WTC11 (cell line): Measurements from ENCODE around the gene TRIM62. TPM values are rescaled to one million over a fixed set of nuclear protein-coding genes. Genes with fewer than 3 reads are reported as not detected.

Source experiments
- ATAC-seq: fragments of 200-7000 bp; cut with Tn5 transposase; 2 replicates; pipeline ENCODE4 v1.10.0; 2021; ENCODE audit warnings: mild to moderate bottlenecking, moderate library complexity
- CTCF ChIA-PET: fragments of 300-600 bp; sonication (Branson Sonifier 250); formaldehyde crosslinking; loops from one replicate; lab custom pipeline; 2021; ENCODE audit warnings: antibody characterized with exemption; lab: Charles Lee
- POLR2A ChIA-PET: fragments of 350-600 bp; sonication (Branson Sonifier 250); formaldehyde crosslinking; loops from one replicate; lab custom pipeline; 2021; ENCODE audit warnings: antibody characterized with exemption; lab: Charles Lee
- DNase-seq: peaks from one replicate; pipeline ENCODE4 v3.0.0; 2021; ENCODE audit warnings: low spot score
- H3K27ac Mint-ChIP-seq: 2 replicates; pipeline ENCODE4 v1.8.0; 2021; ENCODE audit warnings: mixed read lengths
- H3K27me3 Mint-ChIP-seq: 2 replicates; pipeline ENCODE4 v1.8.0; 2021; ENCODE audit warnings: low read depth, mild to moderate bottlenecking, moderate library complexity, mixed read lengths
- H3K36me3 Mint-ChIP-seq: 2 replicates; pipeline ENCODE4 v1.8.0; 2021; ENCODE audit warnings: mixed read lengths
- H3K4me1 Mint-ChIP-seq: 2 replicates; pipeline ENCODE4 v1.8.0; 2022; ENCODE audit warnings: mixed read lengths
- H3K4me3 Mint-ChIP-seq: 2 replicates; pipeline ENCODE4 v1.8.0; 2021; ENCODE audit warnings: mild to moderate bottlenecking, moderate library complexity, mixed read lengths
- H3K9me3 Mint-ChIP-seq: 2 replicates; pipeline ENCODE4 v1.8.0; 2021; ENCODE audit warnings: mixed read lengths
- CDX4 ChIP-seq: fragments of 250-450 bp; sonication (Bioruptor Pico); IDR thresholded peaks from 2 replicates; pipeline ENCODE4 v1.9.0; 2021; ENCODE audit warnings: moderate library complexity, mild to moderate bottlenecking, inconsistent platforms, borderline replicate concordance
- CREB1 ChIP-seq: sonication (generic); formaldehyde crosslinking; IDR thresholded peaks from 2 replicates; pipeline ENCODE4 v1.8.0; 2023; ENCODE audit warnings: mild to moderate bottlenecking, missing genetic modification reagents
- CREM ChIP-seq: sonication (generic); formaldehyde crosslinking; IDR thresholded peaks from 2 replicates; pipeline ENCODE4 v1.8.1; 2022; ENCODE audit warnings: mild to moderate bottlenecking, missing genetic modification reagents, moderate library complexity
- EMX1 ChIP-seq: fragments of 250-450 bp; sonication (Bioruptor Pico); IDR thresholded peaks from 2 replicates; pipeline ENCODE4 v1.8.0; 2021; ENCODE audit warnings: mild to moderate bottlenecking
- ERG ChIP-seq: fragments of 250-450 bp; sonication (Bioruptor Pico); IDR thresholded peaks from 2 replicates; pipeline ENCODE4 v1.8.0; 2021; ENCODE audit warnings: mild to moderate bottlenecking
- ETV6 ChIP-seq: sonication (generic); formaldehyde crosslinking; IDR thresholded peaks from 2 replicates; pipeline ENCODE4 v1.8.1; 2022; ENCODE audit warnings: mild to moderate bottlenecking, missing genetic modification reagents
- FOXJ3 ChIP-seq: sonication (generic); formaldehyde crosslinking; IDR thresholded peaks from 2 replicates; pipeline ENCODE4 v1.9.0; 2021; ENCODE audit warnings: missing genetic modification reagents, mild to moderate bottlenecking, borderline replicate concordance
- FOXK1 ChIP-seq: sonication (generic); formaldehyde crosslinking; IDR thresholded peaks from 2 replicates; pipeline ENCODE4 v1.8.0; 2022; ENCODE audit warnings: mild to moderate bottlenecking, moderate library complexity, missing genetic modification reagents
- GABPB1 ChIP-seq: sonication (generic); formaldehyde crosslinking; IDR thresholded peaks from 2 replicates; pipeline ENCODE4 v1.8.1; 2023; ENCODE audit warnings: mild to moderate bottlenecking, missing genetic modification reagents
- GTF2I ChIP-seq: fragments of 250-450 bp; sonication (Bioruptor Pico); conservative IDR thresholded peaks from 2 replicates; pipeline ENCODE4 v1.4.0; 2021; ENCODE audit warnings: mild to moderate bottlenecking
- HMGA2 ChIP-seq: fragments of 250-450 bp; sonication (Bioruptor Pico); IDR thresholded peaks from 2 replicates; pipeline ENCODE4 v1.4.0; 2021; ENCODE audit warnings: mild to moderate bottlenecking, moderate library complexity
- KAT7 ChIP-seq: sonication (generic); formaldehyde crosslinking; IDR thresholded peaks from 2 replicates; pipeline ENCODE4 v1.8.1; 2023; ENCODE audit warnings: missing genetic modification reagents, mild to moderate bottlenecking, borderline replicate concordance
- NFE2L1 ChIP-seq: sonication (generic); formaldehyde crosslinking; IDR thresholded peaks from 2 replicates; pipeline ENCODE4 v1.8.1; 2023; ENCODE audit warnings: missing genetic modification reagents
- NR2C2 ChIP-seq: sonication (generic); formaldehyde crosslinking; IDR thresholded peaks from 2 replicates; pipeline ENCODE4 v1.8.0; 2022; ENCODE audit warnings: mild to moderate bottlenecking, missing genetic modification reagents
- NR3C1 ChIP-seq: sonication (generic); formaldehyde crosslinking; conservative IDR thresholded peaks from 2 replicates; pipeline ENCODE4 v1.8.1; 2023; ENCODE audit warnings: low read depth, mild to moderate bottlenecking, missing genetic modification reagents
- SMAD3 ChIP-seq: sonication (generic); formaldehyde crosslinking; IDR thresholded peaks from 2 replicates; pipeline ENCODE4 v1.8.0; 2022; ENCODE audit warnings: missing genetic modification reagents, mild to moderate bottlenecking, borderline replicate concordance
- SMAD4 ChIP-seq: sonication (generic); formaldehyde crosslinking; IDR thresholded peaks from 2 replicates; pipeline ENCODE4 v1.8.0; 2022; ENCODE audit warnings: mild to moderate bottlenecking, missing genetic modification reagents
- SP1 ChIP-seq: sonication (generic); formaldehyde crosslinking; conservative IDR thresholded peaks from 2 replicates; pipeline ENCODE4 v1.8.1; 2022; ENCODE audit warnings: missing genetic modification reagents
- STAT6 ChIP-seq: sonication (generic); formaldehyde crosslinking; conservative IDR thresholded peaks from 2 replicates; pipeline ENCODE4 v1.8.1; 2023; ENCODE audit warnings: mild to moderate bottlenecking, low read depth, missing genetic modification reagents, moderate library complexity
- TEAD4 ChIP-seq: sonication (generic); formaldehyde crosslinking; IDR thresholded peaks from 2 replicates; pipeline ENCODE4 v1.8.0; 2022; ENCODE audit warnings: mild to moderate bottlenecking, missing genetic modification reagents
- USF1 ChIP-seq: sonication (generic); formaldehyde crosslinking; IDR thresholded peaks from 2 replicates; pipeline ENCODE4 v1.8.0; 2022; ENCODE audit warnings: mild to moderate bottlenecking, missing genetic modification reagents
- USF2 ChIP-seq: sonication (generic); formaldehyde crosslinking; IDR thresholded peaks from 2 replicates; pipeline ENCODE4 v1.8.1; 2023; ENCODE audit warnings: mild to moderate bottlenecking, missing genetic modification reagents, moderate library complexity
- ZNF138 ChIP-seq: sonication (generic); formaldehyde crosslinking; conservative IDR thresholded peaks from 2 replicates; pipeline ENCODE4 v1.8.1; 2022; ENCODE audit warnings: mild to moderate bottlenecking, moderate library complexity, missing genetic modification reagents
- ZNF232 ChIP-seq: sonication (generic); formaldehyde crosslinking; IDR thresholded peaks from 2 replicates; pipeline ENCODE4 v1.8.0; 2022; ENCODE audit warnings: mild to moderate bottlenecking, missing genetic modification reagents
- ZNF416 ChIP-seq: fragments of 250-450 bp; sonication (Bioruptor Pico); IDR thresholded peaks from 2 replicates; pipeline ENCODE4 v1.9.0; 2021; ENCODE audit warnings: mild to moderate bottlenecking, inconsistent platforms
- ZNF532 ChIP-seq: fragments of 250-450 bp; sonication (Bioruptor Pico); IDR thresholded peaks from 2 replicates; pipeline ENCODE4 v1.9.0; 2021; ENCODE audit warnings: mild to moderate bottlenecking, borderline replicate concordance
- total RNA-seq: library from RNA; stranded (reverse); gene quantifications from 3 replicates; pipeline ENCODE4 v1.2.3, GENCODE V29; 2021

TRIM62 gene
- total RNA-seq, 1 experiment from 2014 or later: 13.6 TPM

- TF ChIP-seq STAT6 (CRISPR knock-in tag) (no peak), TEAD4 (CRISPR knock-in tag) (no peak), ZNF532 (CRISPR knock-in tag) (no peak), USF2 (CRISPR knock-in tag) (no peak), GTF2I (CRISPR knock-in tag) (no peak), ZNF232 (CRISPR knock-in tag) (no peak), USF1 (CRISPR knock-in tag) (no peak), ETV6 (CRISPR knock-in tag) (no peak), CREM (CRISPR knock-in tag) (no peak), FOXK1 (CRISPR knock-in tag) (no peak)
Observed at GRCh38 chr1:33122483-33123178, 59.2 kb downstream of the TRIM62 start (continued).

GRCh38 chr1:33121728-33122127 is 60.1 kb downstream of the TRIM62 start:
- TF ChIP-seq ERG (CRISPR knock-in tag): no peak
- no peak for TF ChIP-seq CREM (CRISPR knock-in tag)
- TF ChIP-seq CREB1: no peak
- no peak for TF ChIP-seq GABPB1 (CRISPR knock-in tag)
- TF ChIP-seq CDX4 (CRISPR knock-in tag): no peak
- TF ChIP-seq NR3C1 (CRISPR knock-in tag): no peak
- TF ChIP-seq SMAD3 (CRISPR knock-in tag): no peak
- TF ChIP-seq FOXJ3: no peak
- no peak for TF ChIP-seq NR2C2 (CRISPR knock-in tag)
- TF ChIP-seq HMGA2: no peak
- no peak for TF ChIP-seq ZNF138
- TF ChIP-seq KAT7 (CRISPR knock-in tag): no peak
- no peak for TF ChIP-seq EMX1
- TF ChIP-seq SP1 (CRISPR knock-in tag): no peak
- no peak for TF ChIP-seq SMAD4
- no peak for TF ChIP-seq ZNF416 (CRISPR knock-in tag)
- no peak for TF ChIP-seq NFE2L1

More at GRCh38 chr1:33121728-33122127, 60.1 kb downstream of the TRIM62 start:
- CTCF ChIA-PET: interaction anchor here (2.4 to 8.1 kb wide), 2 partner anchors 16 to 18 kb away, joined by 14 to 117 read pairs; no protein-coding TSS in a partner anchor
- Mint-ChIP-seq H3K4me1 (no peaks in the 10 kb centered on the region), H3K27me3 (peaks cover 76% of the 10 kb centered on the region), H3K36me3 (peaks cover 7% of the 10 kb centered on the region; the same call in 1 of the 2 replicates), H3K27ac (no peak overlapping the region), H3K4me3 (no peak overlapping the region), H3K9me3 (peaks cover 8% of the 10 kb centered on the region)
- ATAC-seq (no peak), DNase-seq (no peak)
- POLR2A ChIA-PET: no interaction called here
